Endodermal cell (in vitro differentiated cells): Measurements from ENCODE around the gene NME5. TPM values are rescaled to one million over a fixed set of nuclear protein-coding genes. Genes with fewer than 3 reads are reported as not detected.

ENCODE experiments used
- DNase-seq: peaks from one replicate; pipeline ENCODE4 v3.0.0-alpha.2; 2017
- H3K27ac ChIP-seq: 2 replicates; pipeline ENCODE4 v1.5.1; 2013; ENCODE audit warnings: mild to moderate bottlenecking, low read depth, low read length, moderate library complexity
- H3K27me3 ChIP-seq: 2 replicates; pipeline ENCODE4 v1.6.1; 2013; ENCODE audit warnings: mild to moderate bottlenecking, low read length, moderate library complexity; ENCODE audit not compliant: insufficient read depth, control insufficient read depth, poor library complexity, severe bottlenecking
- H3K36me3 ChIP-seq: 2 replicates; pipeline ENCODE4 v1.7.0; 2013; ENCODE audit warnings: mild to moderate bottlenecking, low read length, moderate library complexity; ENCODE audit not compliant: control insufficient read depth, insufficient read depth
- H3K4me1 ChIP-seq: one replicate; pipeline ENCODE4 v1.7.0; 2013; ENCODE audit warnings: low read length; ENCODE audit not compliant: control insufficient read depth, insufficient read depth
- H3K4me3 ChIP-seq: 2 replicates; pipeline ENCODE4 v1.5.1; 2013; ENCODE audit warnings: mild to moderate bottlenecking, low read length, moderate library complexity
- H3K9ac ChIP-seq: 2 replicates; pipeline ENCODE4 v1.6.1; 2013; ENCODE audit warnings: mild to moderate bottlenecking, low read length, moderate library complexity; ENCODE audit not compliant: poor library complexity, severe bottlenecking; ENCODE audit errors: extremely low read depth
- H3K9me3 ChIP-seq: 2 replicates; pipeline ENCODE4 v1.6.1; 2013; ENCODE audit warnings: mild to moderate bottlenecking, low read length, moderate library complexity; ENCODE audit not compliant: control insufficient read depth
- H3K27ac Mint-ChIP-seq: 2 replicates; pipeline ENCODE4 v1.8.0; 2020; ENCODE audit warnings: mixed read lengths
- H3K27me3 Mint-ChIP-seq: 2 replicates; pipeline ENCODE4 v1.8.0; 2021; ENCODE audit warnings: mild to moderate bottlenecking, mixed read lengths; ENCODE audit not compliant: insufficient read depth
- H3K36me3 Mint-ChIP-seq: 2 replicates; pipeline ENCODE4 v1.8.0; 2020; ENCODE audit warnings: low read depth, mixed read lengths
- H3K4me1 Mint-ChIP-seq: 2 replicates; pipeline ENCODE4 v1.8.0; 2020; ENCODE audit warnings: mixed read lengths
- H3K4me3 Mint-ChIP-seq: 2 replicates; pipeline ENCODE4 v1.8.0; 2020; ENCODE audit warnings: mild to moderate bottlenecking, moderate library complexity, mixed read lengths
- H3K9me3 Mint-ChIP-seq: 2 replicates; pipeline ENCODE4 v1.8.0; 2020; ENCODE audit warnings: mild to moderate bottlenecking, mixed read lengths
- WGBS, 2 experiments: methylation state at CpG; one replicate each; pipeline versions ENCODE4 v1.1.5 to v1.1.7; 2013; ENCODE audit warnings: missing lambda C conversion rate in 2 of 2, mixed read lengths in 1 of 2; ENCODE audit not compliant: insufficient coverage in 1 of 2, insufficient read length in 1 of 2; 5-methylcytosine and 5-hydroxymethylcytosine counted together
- total RNA-seq, 2 donors: library from RNA; stranded (reverse); fragmentation: NEBNext Ultra II Directional in 1 of 2; extraction: Animal tissue kit (Norgen Biotek cat#: 25700) in 1 of 2; gene quantifications; 2 replicates in 1 of 2; 3 replicates in 1 of 2; pipeline ENCODE4 v1.2.1, GENCODE V29; 2021
- TF ChIP-seq, protein P1 (sequence below): fragments of 200-600 bp; sonication (generic); conservative IDR thresholded peaks from 2 replicates; pipeline ENCODE4 v1.5.0; 2021; ENCODE audit warnings: antibody characterized with exemption, mild to moderate bottlenecking

NME5 gene
- total RNA-seq, 2 donors from 2014 or later = 4.7 to 9.2 TPM

GRCh38 chr5:138096363-138096762 is 42.9 kb downstream of the NME5 start:
- WGBS, 2 experiments = 89% methylated on average over 2 of the region's 2 CpGs; no CpG with 5 or more reads in 1 of the 2 experiments
- no peak for DNase-seq
- H3K4me3 Mint-ChIP-seq = no peak overlapping the region
- no peaks in the 10 kb centered on the region for H3K9me3 Mint-ChIP-seq
- H3K27ac Mint-ChIP-seq = no peak overlapping the region
- H3K36me3 ChIP-seq = no peaks in the 10 kb centered on the region
- no peaks in the 10 kb centered on the region for H3K36me3 Mint-ChIP-seq
- no peak overlapping the region for H3K9ac ChIP-seq
- H3K4me1 Mint-ChIP-seq = peaks cover 42% of the 10 kb centered on the region
- H3K4me1 ChIP-seq = peaks cover 7% of the 10 kb centered on the region
- TF ChIP-seq, protein P1, sequence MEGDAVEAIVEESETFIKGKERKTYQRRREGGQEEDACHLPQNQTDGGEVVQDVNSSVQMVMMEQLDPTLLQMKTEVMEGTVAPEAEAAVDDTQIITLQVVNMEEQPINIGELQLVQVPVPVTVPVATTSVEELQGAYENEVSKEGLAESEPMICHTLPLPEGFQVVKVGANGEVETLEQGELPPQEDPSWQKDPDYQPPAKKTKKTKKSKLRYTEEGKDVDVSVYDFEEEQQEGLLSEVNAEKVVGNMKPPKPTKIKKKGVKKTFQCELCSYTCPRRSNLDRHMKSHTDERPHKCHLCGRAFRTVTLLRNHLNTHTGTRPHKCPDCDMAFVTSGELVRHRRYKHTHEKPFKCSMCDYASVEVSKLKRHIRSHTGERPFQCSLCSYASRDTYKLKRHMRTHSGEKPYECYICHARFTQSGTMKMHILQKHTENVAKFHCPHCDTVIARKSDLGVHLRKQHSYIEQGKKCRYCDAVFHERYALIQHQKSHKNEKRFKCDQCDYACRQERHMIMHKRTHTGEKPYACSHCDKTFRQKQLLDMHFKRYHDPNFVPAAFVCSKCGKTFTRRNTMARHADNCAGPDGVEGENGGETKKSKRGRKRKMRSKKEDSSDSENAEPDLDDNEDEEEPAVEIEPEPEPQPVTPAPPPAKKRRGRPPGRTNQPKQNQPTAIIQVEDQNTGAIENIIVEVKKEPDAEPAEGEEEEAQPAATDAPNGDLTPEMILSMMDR = no peak
- no peak overlapping the region for H3K27ac ChIP-seq
- H3K27me3 ChIP-seq = peaks cover 15% of the 10 kb centered on the region
- peaks cover 38% of the 10 kb centered on the region for H3K27me3 Mint-ChIP-seq
- no peaks in the 10 kb centered on the region for H3K9me3 ChIP-seq
- no peak overlapping the region for H3K4me3 ChIP-seq

DNA sequence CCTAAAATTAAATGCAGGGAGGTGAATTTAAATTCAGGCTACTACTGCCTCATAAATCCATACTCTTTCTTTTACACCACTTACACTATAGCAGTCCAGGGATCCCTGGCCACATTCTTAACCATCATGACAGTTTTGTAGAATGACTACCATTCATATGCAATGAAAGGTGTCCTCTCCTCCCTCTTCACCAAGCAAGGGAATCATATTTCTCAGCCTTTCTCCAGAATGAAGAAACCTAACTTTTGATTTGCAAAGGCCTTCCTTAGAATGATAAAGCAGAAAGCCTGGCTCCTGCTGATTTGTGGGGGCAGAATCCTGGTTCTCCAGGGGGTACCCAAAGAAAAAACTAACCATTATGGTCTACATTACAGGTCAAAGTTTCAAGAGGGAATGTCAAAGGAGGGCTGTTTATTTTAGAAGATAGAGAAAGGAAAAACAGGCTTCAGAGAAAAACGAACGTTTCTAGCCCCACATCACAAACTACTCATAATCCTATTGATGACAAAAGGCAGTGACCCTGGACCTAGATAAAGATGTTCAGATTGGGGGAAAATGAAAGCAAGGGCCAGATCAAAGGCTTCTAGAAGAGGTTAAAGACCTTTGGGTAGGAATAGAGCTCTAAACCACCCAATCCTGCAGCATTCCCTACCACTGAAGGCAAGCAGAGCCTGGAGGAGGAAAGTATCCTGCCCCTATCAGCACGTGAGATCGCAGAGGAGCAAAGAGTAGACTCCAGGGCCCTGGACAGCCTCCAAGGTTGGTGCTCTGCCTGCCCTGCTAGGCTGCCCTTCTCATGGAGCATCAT is 43.9 kb downstream of the NME5 start:
- Mint-ChIP-seq H3K36me3 (no peaks in the 10 kb centered on the region), H3K4me3 (no peak overlapping the region), H3K4me1 (peaks cover 42% of the 10 kb centered on the region), H3K27me3 (peaks cover 48% of the 10 kb centered on the region), H3K27ac (no peak overlapping the region), H3K9me3 (no peaks in the 10 kb centered on the region)
- peak; percentile 73 for DNase-seq
- Histone ChIP-seq H3K4me1 (peaks cover 7% of the 10 kb centered on the region), H3K27ac (no peak overlapping the region), H3K9ac (no peak overlapping the region), H3K9me3 (no peaks in the 10 kb centered on the region), H3K36me3 (no peaks in the 10 kb centered on the region), H3K4me3 (no peak overlapping the region), H3K27me3 (peaks cover 15% of the 10 kb centered on the region)
- TF ChIP-seq, protein P1 = no peak
- WGBS, 2 experiments = 11% methylated on average over 2 of the region's 4 CpGs; no CpG with 5 or more reads in 1 of the 2 experiments

DNA sequence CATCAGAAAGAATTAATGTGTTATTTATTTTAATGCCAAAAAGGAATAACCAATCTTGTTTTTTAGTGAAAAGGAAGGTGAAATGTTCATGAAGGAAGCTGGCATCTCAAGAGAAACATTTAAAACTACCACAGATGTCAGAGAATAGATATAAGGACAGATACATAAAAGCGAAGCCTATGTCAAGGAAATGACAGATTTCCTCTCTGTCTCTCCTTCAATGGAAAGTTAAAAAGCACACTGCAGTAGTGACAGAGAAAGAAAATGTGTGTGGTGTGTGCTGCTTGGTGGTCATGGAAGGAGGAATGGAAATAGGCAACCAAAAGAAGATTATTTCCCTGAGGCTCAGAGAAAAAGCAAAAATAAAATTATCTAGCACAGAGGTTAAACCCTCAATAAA is 46.2 kb downstream of the NME5 start:
- Histone ChIP-seq H3K27me3 (peaks cover 15% of the 10 kb centered on the region), H3K9me3 (no peaks in the 10 kb centered on the region), H3K4me3 (no peak overlapping the region), H3K36me3 (no peaks in the 10 kb centered on the region), H3K9ac (no peak overlapping the region), H3K27ac (no peak overlapping the region), H3K4me1 (peaks cover 7% of the 10 kb centered on the region)
- TF ChIP-seq, protein P1 = no peak
- H3K9me3 Mint-ChIP-seq = no peaks in the 10 kb centered on the region
- H3K4me3 Mint-ChIP-seq = no peak overlapping the region
- no peak overlapping the region for H3K27ac Mint-ChIP-seq
- DNase-seq = no peak
- H3K4me1 Mint-ChIP-seq = peaks cover 42% of the 10 kb centered on the region
- peaks cover 1% of the 10 kb centered on the region for H3K36me3 Mint-ChIP-seq
- 88 to 93% methylated on average over 1 of the region's 1 CpG for WGBS, 2 experiments
- peaks cover 56% of the 10 kb centered on the region for H3K27me3 Mint-ChIP-seq
